Spinal cord (tissue), 10 donors: ENCODE results near the gene CSHL1. TPM values are rescaled to one million over a fixed set of nuclear protein-coding genes. Genes with fewer than 3 reads are reported as not detected.

Experiments used
- DNase-seq, 6 donors: peaks; one replicate each; pipeline versions ENCODE4 v3.0.0 to v3.0.0-alpha.2; 2013 to 2015; ENCODE audit warnings: low spot score in 6 of 6, low read depth in 4 of 6
- H3K27ac ChIP-seq: one replicate; pipeline ENCODE4 v1.5.1; 2013; ENCODE audit warnings: low read depth, low read length, control low read depth
- H3K27me3 ChIP-seq: one replicate; pipeline ENCODE4 v1.6.1; 2013; ENCODE audit warnings: low read length; ENCODE audit not compliant: control insufficient read depth, insufficient read depth
- H3K36me3 ChIP-seq: one replicate; pipeline ENCODE4 v1.6.1; 2013; ENCODE audit warnings: low read length; ENCODE audit not compliant: control insufficient read depth, insufficient read depth
- H3K4me1 ChIP-seq: one replicate; pipeline ENCODE4 v1.6.1; 2013; ENCODE audit warnings: low read length; ENCODE audit not compliant: control insufficient read depth, insufficient read depth
- H3K4me3 ChIP-seq: one replicate; pipeline ENCODE4 v1.5.1; 2013; ENCODE audit warnings: low read depth, low read length, control low read depth
- H3K9me3 ChIP-seq: one replicate; pipeline ENCODE4 v1.6.1; 2013; ENCODE audit warnings: low read length; ENCODE audit not compliant: control insufficient read depth, insufficient read depth
- WGBS: methylation state at CpG from one replicate; pipeline ENCODE4 v1.1.5; 2013; ENCODE audit warnings: missing lambda C conversion rate; ENCODE audit not compliant: insufficient coverage; 5-methylcytosine and 5-hydroxymethylcytosine counted together
- long read RNA-seq, 4 donors: transcript quantifications; one replicate each; lab custom pipeline, GENCODE V29; 2026
- polyA plus RNA-seq, 2 donors: library from polyadenylated mRNA; unstranded; fragments of 120-200 nt; gene quantifications; one replicate each; pipeline ENCODE4 v1.2.1, GENCODE V29; 2013; ENCODE audit not compliant: insufficient read length in 2 of 2
- total RNA-seq, 2 donors: library from RNA; depleted of rRNA in 1 of 2; stranded (reverse); fragments of 120-200 nt in 1 of 2; fragments of >200 nt in 1 of 2; gene quantifications; one replicate each; pipeline versions ENCODE4 v1.2.3 to v1.2.4, GENCODE V29; 2013 to 2014
- donor health status: healthy.

The CSHL1 gene
- total RNA-seq (1 to 10 TPM in 1 of 2 donors, not detected in 1; 1.0 TPM), polyA plus RNA-seq (not detected)
- long read RNA-seq, donor 1, result 0 reads
- long read RNA-seq, donor 2, result 0 reads
- long read RNA-seq, donor 3, partial matches to known transcripts, result 0 of 1 reads
- long read RNA-seq, donor 3, other reads (novel, unspliced or antisense), result 0 of 1 reads
- long read RNA-seq, donor 4, result 0 reads

- WGBS, result 70% methylated on average over 12 of the region's 15 CpGs
- H3K36me3 ChIP-seq, result no peaks in the 10 kb centered on the region
- H3K4me1 ChIP-seq, result no peaks in the 10 kb centered on the region
- DNase-seq, result no peak
- H3K27ac ChIP-seq, result no peak within 1 kb of the TSS
- no peaks in the 10 kb centered on the region for H3K27me3 ChIP-seq
- no peak within 1 kb of the TSS for H3K4me3 ChIP-seq
- H3K9me3 ChIP-seq, result no peaks in the 10 kb centered on the region
Measured at GRCh38 chr17:63911041-63911635, at the start of gene CSHL1. Gene CSHL1, minus strand, starts transcription at chr17:63911258. Its CDS starts 62 bp downstream, at chr17:63911196.

- WGBS, result 40% methylated on average over 6 of the region's 7 CpGs
- Histone ChIP-seq H3K36me3 (no peaks in the 10 kb centered on the region), H3K4me1 (peaks cover 6% of the 10 kb centered on the region), H3K4me3 (no peak overlapping the region), H3K27me3 (peaks cover 8% of the 10 kb centered on the region), H3K27ac (no peak overlapping the region), H3K9me3 (no peaks in the 10 kb centered on the region)
- DNase-seq, result no peak
Measured at GRCh38 chr17:63960430-63960829, 49.4 kb upstream of the CSHL1 start.

- WGBS, result 66% methylated on average over 8 of the region's 9 CpGs
- Histone ChIP-seq H3K4me3 (no peak overlapping the region), H3K27ac (no peak overlapping the region), H3K9me3 (no peaks in the 10 kb centered on the region), H3K4me1 (peaks cover 6% of the 10 kb centered on the region), H3K27me3 (peaks cover 8% of the 10 kb centered on the region), H3K36me3 (no peaks in the 10 kb centered on the region)
- DNase-seq, result no peak
Measured at GRCh38 chr17:63960006-63960405, 48.9 kb upstream of the CSHL1 start.

GRCh38 chr17:63956296-63956920 lies 45.4 kb upstream of the CSHL1 start:
- Histone ChIP-seq H3K27ac (no peak overlapping the region), H3K36me3 (no peaks in the 10 kb centered on the region), H3K9me3 (no peaks in the 10 kb centered on the region), H3K27me3 (peaks cover 8% of the 10 kb centered on the region), H3K4me1 (peaks cover 4% of the 10 kb centered on the region), H3K4me3 (no peak overlapping the region)
- no peak for DNase-seq
- 80% methylated on average over 1 of the region's 5 CpGs for WGBS

GRCh38 chr17:63955791-63956190 lies 44.7 kb upstream of the CSHL1 start:
- H3K4me3 ChIP-seq, result no peak overlapping the region
- H3K36me3 ChIP-seq, result no peaks in the 10 kb centered on the region
- WGBS, result 88% methylated on average over 4 of the region's 4 CpGs
- no peak overlapping the region for H3K27ac ChIP-seq
- DNase-seq, result no peak
- H3K27me3 ChIP-seq, result peaks cover 4% of the 10 kb centered on the region
- H3K9me3 ChIP-seq, result no peaks in the 10 kb centered on the region
- no peaks in the 10 kb centered on the region for H3K4me1 ChIP-seq

- Histone ChIP-seq H3K4me1 (no peaks in the 10 kb centered on the region), H3K27me3 (no peaks in the 10 kb centered on the region), H3K4me3 (no peak overlapping the region), H3K27ac (no peak overlapping the region), H3K9me3 (no peaks in the 10 kb centered on the region), H3K36me3 (no peaks in the 10 kb centered on the region)
- DNase-seq, result no peak
- WGBS, result 81% methylated on average over 8 of the region's 11 CpGs
Measured at GRCh38 chr17:63955232-63955631, 44.2 kb upstream of the CSHL1 start.

GRCh38 chr17:63954402-63955063 lies 43.5 kb upstream of the CSHL1 start:
- Histone ChIP-seq H3K4me1 (no peaks in the 10 kb centered on the region), H3K27ac (no peak overlapping the region), H3K36me3 (no peaks in the 10 kb centered on the region), H3K4me3 (no peak overlapping the region), H3K27me3 (no peaks in the 10 kb centered on the region), H3K9me3 (no peaks in the 10 kb centered on the region)
- no peak for DNase-seq
- WGBS, result 48% methylated on average over 2 of the region's 11 CpGs

- no peak overlapping the region for H3K4me3 ChIP-seq
- whole genome bisulfite sequencing, result 92% methylated on average over 27 of the region's 29 CpGs
- H3K36me3 ChIP-seq, result no peaks in the 10 kb centered on the region
- H3K27me3 ChIP-seq, result no peaks in the 10 kb centered on the region
- peaks cover 6% of the 10 kb centered on the region for H3K4me1 ChIP-seq
- no peak for DNase-seq
- H3K9me3 ChIP-seq, result no peaks in the 10 kb centered on the region
- H3K27ac ChIP-seq, result no peak overlapping the region
Measured at GRCh38 chr17:63950940-63951907, 40.2 kb upstream of the CSHL1 start.
